GM12865 (cell line): ENCODE data around the gene KRTAP22-2.

Source experiments
- DNase-seq: peaks from one replicate; pipeline ENCODE4 v3.0.0; 2010; ENCODE audit warnings: low read depth
- H3K4me3 ChIP-seq: 2 replicates; pipeline ENCODE4 v1.5.1; 2011; ENCODE audit warnings: mild to moderate bottlenecking, low read depth, low read length, control low read depth
- TF ChIP-seq, protein P1 (sequence below): IDR thresholded peaks from 2 replicates; pipeline ENCODE4 v1.5.1; 2011; ENCODE audit warnings: low read length, control low read depth, low read depth, inconsistent platforms; ENCODE audit not compliant: insufficient read depth; ENCODE audit errors: missing control alignments

The KRTAP22-2 gene

DNA sequence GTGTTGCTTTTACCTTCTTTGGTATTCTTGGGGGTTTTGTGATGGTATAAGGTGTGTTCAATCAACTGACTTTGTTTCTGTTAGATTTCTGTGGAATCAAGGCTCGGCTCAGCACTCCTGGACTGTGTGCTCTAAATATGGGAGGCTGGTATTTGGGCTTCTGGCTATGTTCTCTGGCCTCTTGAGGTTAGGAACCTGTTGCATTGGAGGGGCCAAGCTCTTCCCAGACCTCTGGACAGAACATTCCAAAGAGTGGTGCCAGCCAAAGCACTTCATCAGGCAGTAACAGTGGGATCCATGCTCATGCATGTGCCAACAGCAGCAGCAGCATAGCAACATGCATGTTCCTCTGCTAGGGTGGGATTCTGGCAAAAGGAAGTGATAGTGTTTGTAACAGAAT, 37.4 kb downstream of the KRTAP22-2 start:
- DNase-seq = no peak
- no peak overlapping the region for H3K4me3 ChIP-seq
- TF ChIP-seq, protein P1, sequence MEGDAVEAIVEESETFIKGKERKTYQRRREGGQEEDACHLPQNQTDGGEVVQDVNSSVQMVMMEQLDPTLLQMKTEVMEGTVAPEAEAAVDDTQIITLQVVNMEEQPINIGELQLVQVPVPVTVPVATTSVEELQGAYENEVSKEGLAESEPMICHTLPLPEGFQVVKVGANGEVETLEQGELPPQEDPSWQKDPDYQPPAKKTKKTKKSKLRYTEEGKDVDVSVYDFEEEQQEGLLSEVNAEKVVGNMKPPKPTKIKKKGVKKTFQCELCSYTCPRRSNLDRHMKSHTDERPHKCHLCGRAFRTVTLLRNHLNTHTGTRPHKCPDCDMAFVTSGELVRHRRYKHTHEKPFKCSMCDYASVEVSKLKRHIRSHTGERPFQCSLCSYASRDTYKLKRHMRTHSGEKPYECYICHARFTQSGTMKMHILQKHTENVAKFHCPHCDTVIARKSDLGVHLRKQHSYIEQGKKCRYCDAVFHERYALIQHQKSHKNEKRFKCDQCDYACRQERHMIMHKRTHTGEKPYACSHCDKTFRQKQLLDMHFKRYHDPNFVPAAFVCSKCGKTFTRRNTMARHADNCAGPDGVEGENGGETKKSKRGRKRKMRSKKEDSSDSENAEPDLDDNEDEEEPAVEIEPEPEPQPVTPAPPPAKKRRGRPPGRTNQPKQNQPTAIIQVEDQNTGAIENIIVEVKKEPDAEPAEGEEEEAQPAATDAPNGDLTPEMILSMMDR = no peak

DNA sequence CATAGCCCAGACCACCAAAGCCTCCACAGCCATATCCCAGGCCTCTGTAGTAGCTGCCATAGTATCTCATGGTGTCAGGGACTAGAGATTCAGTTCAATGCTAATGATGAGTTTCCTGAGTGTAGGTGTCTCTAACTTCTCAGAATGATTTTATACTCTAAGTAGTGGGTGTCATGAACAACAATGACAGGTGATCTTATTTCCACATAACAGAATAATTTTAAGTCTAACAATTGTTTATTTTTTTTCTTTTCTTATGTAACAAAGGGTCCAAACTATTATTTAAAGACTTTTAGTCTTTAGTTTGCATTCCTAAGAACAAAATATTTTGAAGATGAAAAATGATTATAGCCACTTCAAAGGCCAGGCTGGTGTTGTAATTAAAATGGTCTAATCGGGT, 48.4 kb downstream of the KRTAP22-2 start, which contains the start of gene KRTAP19-6:
TSS of gene KRTAP19-6 (minus strand) at position 101 of the 400 bp plus-strand sequence. CDS start at position 70, 31 bp downstream.
- DNase-seq = no peak
- no peak within 1 kb of the TSS for H3K4me3 ChIP-seq
- TF ChIP-seq, protein P1 = no peak
